SK-N-SH treated with all-trans-retinoic acid at 6 μM for 48 hours (cell line): ENCODE results near the gene CYREN.

Source experiments
- ATAC-seq: fragments of 200-7000 bp; cut with Tn5 transposase; 3 replicates; pipeline ENCODE4 v1.9.1; 2020; ENCODE audit warnings: mild to moderate bottlenecking, moderate library complexity
- ARNTL ChIP-seq: fragments of 450-650 bp; formaldehyde crosslinking; IDR thresholded peaks from 2 replicates; pipeline ENCODE4 v1.5.0; 2020; ENCODE audit warnings: low read depth, mild to moderate bottlenecking, moderate library complexity, borderline replicate concordance
- BACH2 ChIP-seq: fragments of 250-450 bp; sonication (Bioruptor Pico); IDR thresholded peaks from 2 replicates; pipeline ENCODE4 v1.9.0; 2021; ENCODE audit warnings: mild to moderate bottlenecking, borderline replicate concordance
- CREB5 ChIP-seq: fragments of 250-450 bp; sonication (Bioruptor Pico); IDR thresholded peaks from 2 replicates; pipeline ENCODE4 v1.5.1; 2020; ENCODE audit warnings: low read depth, mild to moderate bottlenecking, moderate library complexity
- CSDC2 ChIP-seq: fragments of 250-450 bp; sonication (Bioruptor Pico); IDR thresholded peaks from 2 replicates; pipeline ENCODE4 v1.5.0; 2020; ENCODE audit warnings: mild to moderate bottlenecking, moderate library complexity
- OSR1 ChIP-seq: fragments of 250-450 bp; sonication (Bioruptor Pico); IDR thresholded peaks from 2 replicates; pipeline ENCODE4 v1.8.0; 2022; ENCODE audit warnings: moderate library complexity, mild to moderate bottlenecking, inconsistent platforms
- PPARA ChIP-seq: fragments of 250-450 bp; sonication (Bioruptor Pico); IDR thresholded peaks from 2 replicates; pipeline ENCODE4 v1.5.0; 2020; ENCODE audit warnings: mild to moderate bottlenecking, borderline replicate concordance
- RARB ChIP-seq: fragments of 250-450 bp; sonication (Bioruptor Pico); IDR thresholded peaks from 2 replicates; pipeline ENCODE4 v1.8.0; 2021; ENCODE audit warnings: mild to moderate bottlenecking, moderate library complexity
- ZC3H10 ChIP-seq: fragments of 250-450 bp; sonication (Bioruptor Pico); IDR thresholded peaks from 2 replicates; pipeline ENCODE4 v1.5.1; 2021; ENCODE audit warnings: mild to moderate bottlenecking, moderate library complexity
- ZFP3 ChIP-seq: fragments of 250-450 bp; sonication (Bioruptor Pico); IDR thresholded peaks from 2 replicates; pipeline ENCODE4 v1.5.0; 2020; ENCODE audit warnings: mild to moderate bottlenecking, moderate library complexity
- ZNF565 ChIP-seq: fragments of 450-650 bp; formaldehyde crosslinking; conservative IDR thresholded peaks from 2 replicates; pipeline ENCODE4 v1.5.0; 2020; ENCODE audit warnings: low read depth, mild to moderate bottlenecking, moderate library complexity
- ZNF70 ChIP-seq: fragments of 450-650 bp; formaldehyde crosslinking; IDR thresholded peaks from 2 replicates; pipeline ENCODE4 v1.5.0; 2020; ENCODE audit warnings: mild to moderate bottlenecking, moderate library complexity
- TF ChIP-seq, protein P1 (sequence below): fragments of 250-450 bp; sonication (Bioruptor Pico); IDR thresholded peaks from 2 replicates; pipeline ENCODE4 v1.5.0; 2020; ENCODE audit warnings: mild to moderate bottlenecking, moderate library complexity
- TF ChIP-seq, protein P2 (sequence below): fragments of 250-450 bp; sonication (Bioruptor Pico); IDR thresholded peaks from 2 replicates; pipeline ENCODE4 v1.5.1; 2021; ENCODE audit warnings: mild to moderate bottlenecking, moderate library complexity
- TF ChIP-seq, protein P3 (sequence below): fragments of 250-450 bp; sonication (Bioruptor Pico); IDR thresholded peaks from 2 replicates; pipeline ENCODE4 v1.8.0; 2020; ENCODE audit warnings: mild to moderate bottlenecking, moderate library complexity, borderline replicate concordance

Gene CYREN

GRCh38 chr7:135168489-135169140 lies 1.9 kb downstream of the CYREN start:
- ATAC-seq = no peak
- TF ChIP-seq PPARA (CRISPR knock-in tag) (no peak), ZNF565 (CRISPR knock-in tag) (no peak), CREB5 (CRISPR knock-in tag) (no peak)
- TF ChIP-seq, protein P1, sequence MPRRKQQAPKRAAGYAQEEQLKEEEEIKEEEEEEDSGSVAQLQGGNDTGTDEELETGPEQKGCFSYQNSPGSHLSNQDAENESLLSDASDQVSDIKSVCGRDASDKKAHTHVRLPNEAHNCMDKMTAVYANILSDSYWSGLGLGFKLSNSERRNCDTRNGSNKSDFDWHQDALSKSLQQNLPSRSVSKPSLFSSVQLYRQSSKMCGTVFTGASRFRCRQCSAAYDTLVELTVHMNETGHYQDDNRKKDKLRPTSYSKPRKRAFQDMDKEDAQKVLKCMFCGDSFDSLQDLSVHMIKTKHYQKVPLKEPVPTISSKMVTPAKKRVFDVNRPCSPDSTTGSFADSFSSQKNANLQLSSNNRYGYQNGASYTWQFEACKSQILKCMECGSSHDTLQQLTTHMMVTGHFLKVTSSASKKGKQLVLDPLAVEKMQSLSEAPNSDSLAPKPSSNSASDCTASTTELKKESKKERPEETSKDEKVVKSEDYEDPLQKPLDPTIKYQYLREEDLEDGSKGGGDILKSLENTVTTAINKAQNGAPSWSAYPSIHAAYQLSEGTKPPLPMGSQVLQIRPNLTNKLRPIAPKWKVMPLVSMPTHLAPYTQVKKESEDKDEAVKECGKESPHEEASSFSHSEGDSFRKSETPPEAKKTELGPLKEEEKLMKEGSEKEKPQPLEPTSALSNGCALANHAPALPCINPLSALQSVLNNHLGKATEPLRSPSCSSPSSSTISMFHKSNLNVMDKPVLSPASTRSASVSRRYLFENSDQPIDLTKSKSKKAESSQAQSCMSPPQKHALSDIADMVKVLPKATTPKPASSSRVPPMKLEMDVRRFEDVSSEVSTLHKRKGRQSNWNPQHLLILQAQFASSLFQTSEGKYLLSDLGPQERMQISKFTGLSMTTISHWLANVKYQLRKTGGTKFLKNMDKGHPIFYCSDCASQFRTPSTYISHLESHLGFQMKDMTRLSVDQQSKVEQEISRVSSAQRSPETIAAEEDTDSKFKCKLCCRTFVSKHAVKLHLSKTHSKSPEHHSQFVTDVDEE (CRISPR knock-in tag) = no peak

DNA sequence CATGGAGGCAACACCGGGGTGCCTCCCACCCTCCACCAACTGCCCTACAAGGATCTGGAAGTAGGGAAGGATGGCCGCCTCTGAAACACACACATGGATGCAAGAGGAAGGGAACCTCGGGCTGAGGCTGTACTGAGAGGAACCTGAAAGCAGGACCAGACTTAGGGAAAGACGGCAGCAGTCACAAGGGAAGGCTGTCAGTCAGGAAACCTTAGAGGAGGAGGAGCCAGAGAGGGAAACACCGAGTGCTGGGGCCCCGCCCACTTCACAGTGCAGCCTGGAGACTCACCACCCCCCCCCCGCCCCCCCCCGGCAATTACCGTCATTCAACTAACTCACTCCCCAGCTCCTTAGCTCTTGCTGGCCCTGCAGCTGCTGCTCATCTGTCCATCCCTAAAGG lies 2.5 kb downstream of the CYREN start:
- ATAC-seq = no peak
- TF ChIP-seq ARNTL (CRISPR knock-in tag) = no peak
- TF ChIP-seq, protein P2, sequence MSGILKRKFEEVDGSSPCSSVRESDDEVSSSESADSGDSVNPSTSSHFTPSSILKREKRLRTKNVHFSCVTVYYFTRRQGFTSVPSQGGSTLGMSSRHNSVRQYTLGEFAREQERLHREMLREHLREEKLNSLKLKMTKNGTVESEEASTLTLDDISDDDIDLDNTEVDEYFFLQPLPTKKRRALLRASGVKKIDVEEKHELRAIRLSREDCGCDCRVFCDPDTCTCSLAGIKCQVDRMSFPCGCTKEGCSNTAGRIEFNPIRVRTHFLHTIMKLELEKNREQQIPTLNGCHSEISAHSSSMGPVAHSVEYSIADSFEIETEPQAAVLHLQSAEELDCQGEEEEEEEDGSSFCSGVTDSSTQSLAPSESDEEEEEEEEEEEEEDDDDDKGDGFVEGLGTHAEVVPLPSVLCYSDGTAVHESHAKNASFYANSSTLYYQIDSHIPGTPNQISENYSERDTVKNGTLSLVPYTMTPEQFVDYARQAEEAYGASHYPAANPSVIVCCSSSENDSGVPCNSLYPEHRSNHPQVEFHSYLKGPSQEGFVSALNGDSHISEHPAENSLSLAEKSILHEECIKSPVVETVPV (CRISPR knock-in tag) = no peak
- TF ChIP-seq ZNF70 (CRISPR knock-in tag) = no peak
- no peak for TF ChIP-seq CREB5 (CRISPR knock-in tag)
- TF ChIP-seq BACH2 = no peak
- TF ChIP-seq, all 23 proteins: peak for 0

DNA sequence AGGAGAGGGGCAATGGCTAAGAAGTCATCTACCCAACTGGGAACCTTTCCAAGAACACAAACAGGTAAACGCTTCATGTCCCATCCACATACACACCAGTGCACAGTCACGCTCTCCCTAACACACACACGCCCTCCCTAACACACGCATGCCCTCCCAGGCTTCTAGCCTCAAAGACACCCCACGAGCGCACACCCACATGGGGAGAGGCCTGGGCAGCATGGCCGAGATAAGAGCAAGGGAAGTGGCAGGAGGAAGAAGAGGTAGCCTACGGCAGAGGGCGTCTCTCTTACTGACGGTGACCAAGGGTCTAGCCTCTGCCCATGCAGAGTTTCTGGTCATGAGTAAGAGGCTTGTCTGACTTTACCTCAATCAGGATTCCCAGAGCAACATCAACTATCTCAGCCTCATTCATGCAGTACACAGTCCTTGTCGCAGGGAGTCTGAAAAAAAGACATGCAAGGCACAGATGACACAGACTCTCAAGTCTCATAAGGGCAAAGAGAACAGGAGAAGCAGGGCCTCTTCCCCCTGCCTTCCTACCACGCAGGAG lies 3.1 kb downstream of the CYREN start:
- TF ChIP-seq CREB5 (CRISPR knock-in tag) (no peak), CSDC2 (CRISPR knock-in tag) (no peak), ZC3H10 (CRISPR knock-in tag) (no peak), ZNF70 (CRISPR knock-in tag) (no peak), ZNF565 (CRISPR knock-in tag) (no peak), ARNTL (CRISPR knock-in tag) (no peak), BACH2 (no peak), ZFP3 (no peak), OSR1 (CRISPR knock-in tag) (no peak), RARB (CRISPR knock-in tag) (no peak)
- TF ChIP-seq, protein P1 (CRISPR knock-in tag) = no peak
- TF ChIP-seq, protein P3, sequence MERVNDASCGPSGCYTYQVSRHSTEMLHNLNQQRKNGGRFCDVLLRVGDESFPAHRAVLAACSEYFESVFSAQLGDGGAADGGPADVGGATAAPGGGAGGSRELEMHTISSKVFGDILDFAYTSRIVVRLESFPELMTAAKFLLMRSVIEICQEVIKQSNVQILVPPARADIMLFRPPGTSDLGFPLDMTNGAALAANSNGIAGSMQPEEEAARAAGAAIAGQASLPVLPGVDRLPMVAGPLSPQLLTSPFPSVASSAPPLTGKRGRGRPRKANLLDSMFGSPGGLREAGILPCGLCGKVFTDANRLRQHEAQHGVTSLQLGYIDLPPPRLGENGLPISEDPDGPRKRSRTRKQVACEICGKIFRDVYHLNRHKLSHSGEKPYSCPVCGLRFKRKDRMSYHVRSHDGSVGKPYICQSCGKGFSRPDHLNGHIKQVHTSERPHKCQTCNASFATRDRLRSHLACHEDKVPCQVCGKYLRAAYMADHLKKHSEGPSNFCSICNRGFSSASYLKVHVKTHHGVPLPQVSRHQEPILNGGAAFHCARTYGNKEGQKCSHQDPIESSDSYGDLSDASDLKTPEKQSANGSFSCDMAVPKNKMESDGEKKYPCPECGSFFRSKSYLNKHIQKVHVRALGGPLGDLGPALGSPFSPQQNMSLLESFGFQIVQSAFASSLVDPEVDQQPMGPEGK (CRISPR knock-in tag) = no peak
- TF ChIP-seq, all 23 proteins: peak for 0

More for the DNA sequence above, 3.1 kb downstream of the CYREN start:
- no peak for ATAC-seq
